Measurements from ENCODE around the gene ADI1. TPM values are rescaled to one million over a fixed set of nuclear protein-coding genes. Genes with fewer than 3 reads are reported as not detected.
A peak's percentile ranks its signal among the peaks of the same experiment; 100 is the strongest.

The ADI1 gene
- total RNA-seq, 8 experiments from 2014 or later: 7.4 to 170 (median 17.1) TPM

DNA sequence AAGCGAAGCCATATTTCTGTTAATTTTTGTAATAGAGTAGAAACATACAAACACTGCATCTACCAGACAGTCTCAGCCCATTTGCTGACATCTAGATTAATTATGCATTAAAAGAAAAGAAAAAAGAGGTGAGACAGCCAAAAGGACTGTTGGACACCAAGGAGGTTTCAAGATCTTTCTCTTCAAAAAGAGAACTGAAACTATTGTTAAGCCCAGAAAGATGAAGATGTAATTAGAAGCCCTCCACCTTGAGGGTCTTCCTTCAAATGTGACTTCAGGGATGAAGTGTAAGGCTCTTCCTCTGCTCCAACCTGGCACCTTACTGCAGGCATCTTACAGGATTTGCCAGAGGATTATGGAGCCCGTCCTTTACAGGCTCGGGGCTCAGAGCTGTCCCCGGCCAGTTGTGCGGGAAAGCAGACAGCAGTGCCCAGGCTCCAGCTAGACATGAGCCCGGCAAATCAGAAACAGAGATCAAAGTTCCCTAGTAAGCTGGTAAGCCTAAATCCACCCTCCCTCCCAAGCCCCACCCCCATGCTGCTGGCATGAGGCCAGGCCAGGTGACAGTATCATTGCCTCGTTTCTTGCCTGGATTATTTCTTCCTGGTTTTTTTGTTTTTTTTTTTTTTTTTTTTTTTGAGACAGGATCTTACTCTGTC lies 38.9 kb downstream of the ADI1 start:
- in situ Hi-C loops (cut with MboI; ENCODE audit: low pct_unique_long_range_greater_than_20kb in 2 of 9, low sequenced_read_pairs in 9 of 9, unreplicated experiment in 9 of 9): no loop called here
- H3K4me1 ChIP-seq (replicated peaks in 1 of 2): peaks cover 8 to 12% of the 10 kb centered on the region in 2 donors
- H3K27ac ChIP-seq: no peak overlapping the region
- no peak for ATAC-seq (replicated peaks in 6 of 8)
- H3K4me3 ChIP-seq: no peak overlapping the region
- 58 to 100% (median 83%) methylated on average over 1 to 6 of the region's 7 CpGs; no CpG with 5 or more reads in 2 of the 10 experiments for WGBS, 10 experiments

DNA sequence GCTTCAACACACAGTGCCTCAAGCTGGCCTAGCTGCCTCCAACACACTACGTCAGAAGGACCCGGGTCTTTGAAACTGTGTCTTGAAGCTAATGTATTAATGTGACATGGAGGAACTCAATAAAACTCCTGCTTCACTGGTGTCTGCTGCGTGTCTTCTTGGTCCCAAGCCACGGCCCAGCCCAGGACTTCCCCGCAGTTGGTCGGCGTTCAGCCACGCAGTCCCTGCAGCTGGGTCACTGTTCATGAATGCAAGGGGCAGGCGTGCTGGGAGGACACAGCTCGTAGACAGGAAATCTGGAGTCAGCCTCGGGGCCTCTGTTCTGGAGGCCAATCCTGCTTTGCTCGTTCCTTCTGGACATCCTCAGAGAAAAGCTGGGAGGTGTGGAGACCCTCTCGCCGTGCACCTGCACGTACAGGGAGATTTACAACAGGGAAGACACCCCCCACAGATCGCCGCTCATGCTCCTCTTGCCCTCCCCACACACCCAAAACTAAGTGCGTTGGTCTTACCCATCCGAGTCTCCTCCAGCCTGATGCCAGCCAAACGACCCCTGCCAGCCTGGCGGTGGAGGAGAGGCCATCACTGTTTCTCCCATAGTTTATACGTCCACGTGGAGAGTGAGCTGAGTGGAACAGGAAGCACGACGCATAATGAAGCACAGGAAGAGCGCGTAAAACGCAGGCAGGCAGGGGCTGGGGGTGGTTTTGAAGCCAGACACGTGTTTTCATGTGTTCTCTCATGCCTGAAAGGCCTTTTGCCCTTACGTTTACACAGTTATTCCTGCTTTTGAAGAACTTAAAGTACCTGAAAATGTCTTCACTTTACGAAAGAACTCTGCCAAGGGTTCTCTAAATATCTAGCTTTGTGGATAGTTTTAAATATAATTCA lies 39.7 kb downstream of the ADI1 start:
- H3K4me1 ChIP-seq (replicated peaks in 1 of 2): peaks cover 9 to 12% of the 10 kb centered on the region in 2 donors
- in situ Hi-C loops (cut with MboI; ENCODE audit: low pct_unique_long_range_greater_than_20kb in 2 of 9, low sequenced_read_pairs in 9 of 9, unreplicated experiment in 9 of 9): no loop called here
- no peak for ATAC-seq (replicated peaks in 6 of 8)
- no peak overlapping the region for H3K4me3 ChIP-seq
- 59 to 100% (median 88%) methylated on average over 2 to 25 of the region's 31 CpGs for WGBS, 10 experiments
- no peak overlapping the region for H3K27ac ChIP-seq

DNA sequence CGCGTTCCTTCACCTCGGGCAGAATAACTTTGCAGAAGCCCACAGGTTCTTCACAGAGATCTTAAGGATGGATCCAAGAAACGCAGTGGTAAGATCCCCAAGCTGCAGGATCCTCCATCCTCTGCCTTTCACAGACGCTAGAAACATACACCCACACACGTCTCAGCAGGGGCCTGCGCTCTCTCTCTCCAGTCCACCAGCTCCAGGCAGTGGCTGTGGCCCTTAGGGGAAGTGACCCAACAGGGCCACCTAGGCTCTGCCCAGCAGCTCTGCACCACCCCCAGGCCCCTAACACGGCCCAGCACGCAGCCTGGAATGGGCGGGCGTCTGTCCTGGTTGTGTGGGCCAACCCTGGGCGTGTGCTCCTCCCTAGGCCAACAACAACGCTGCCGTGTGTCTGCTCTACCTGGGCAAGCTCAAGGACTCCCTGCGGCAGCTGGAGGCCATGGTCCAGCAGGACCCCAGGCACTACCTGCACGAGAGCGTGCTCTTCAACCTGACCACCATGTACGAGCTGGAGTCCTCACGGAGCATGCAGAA lies 40.4 kb downstream of the ADI1 start:
- H3K27ac ChIP-seq: no peak overlapping the region
- in situ Hi-C loops (cut with MboI; ENCODE audit: low pct_unique_long_range_greater_than_20kb in 2 of 9, low sequenced_read_pairs in 9 of 9, unreplicated experiment in 9 of 9): no loop called here
- H3K4me3 ChIP-seq: no peak overlapping the region
- no peak for ATAC-seq (replicated peaks in 6 of 8)
- H3K4me1 ChIP-seq (replicated peaks in 1 of 2): peaks cover 10 to 12% of the 10 kb centered on the region in 2 donors
- 74 to 100% (median 96%) methylated on average over 1 to 4 of the region's 19 CpGs; no CpG with 5 or more reads in 7 of the 10 experiments for WGBS, 10 experiments

DNA sequence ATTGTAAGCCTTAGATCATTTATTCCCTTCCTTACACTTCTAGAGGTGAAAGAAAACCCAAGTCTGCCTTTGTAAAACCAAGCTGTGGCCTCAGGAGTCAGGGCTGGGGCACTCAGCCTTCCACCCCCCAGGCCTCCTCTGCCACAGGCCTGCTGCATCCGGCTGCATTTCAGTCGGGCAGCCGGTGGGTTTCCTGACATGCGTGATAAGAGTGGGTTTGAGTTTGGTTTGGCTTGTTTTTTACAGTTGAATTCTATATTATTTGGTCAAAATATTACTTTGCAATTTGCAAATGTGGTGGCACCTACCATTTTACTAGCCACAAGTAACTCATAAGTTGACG lies 42.4 kb downstream of the ADI1 start:
- in situ Hi-C loops (cut with MboI; ENCODE audit: low pct_unique_long_range_greater_than_20kb in 2 of 9, low sequenced_read_pairs in 9 of 9, unreplicated experiment in 9 of 9): no loop called here
- ATAC-seq (replicated peaks in 6 of 8): peak in 3 of 8 experiments; percentile 3 to 64 (median 45)

DNA sequence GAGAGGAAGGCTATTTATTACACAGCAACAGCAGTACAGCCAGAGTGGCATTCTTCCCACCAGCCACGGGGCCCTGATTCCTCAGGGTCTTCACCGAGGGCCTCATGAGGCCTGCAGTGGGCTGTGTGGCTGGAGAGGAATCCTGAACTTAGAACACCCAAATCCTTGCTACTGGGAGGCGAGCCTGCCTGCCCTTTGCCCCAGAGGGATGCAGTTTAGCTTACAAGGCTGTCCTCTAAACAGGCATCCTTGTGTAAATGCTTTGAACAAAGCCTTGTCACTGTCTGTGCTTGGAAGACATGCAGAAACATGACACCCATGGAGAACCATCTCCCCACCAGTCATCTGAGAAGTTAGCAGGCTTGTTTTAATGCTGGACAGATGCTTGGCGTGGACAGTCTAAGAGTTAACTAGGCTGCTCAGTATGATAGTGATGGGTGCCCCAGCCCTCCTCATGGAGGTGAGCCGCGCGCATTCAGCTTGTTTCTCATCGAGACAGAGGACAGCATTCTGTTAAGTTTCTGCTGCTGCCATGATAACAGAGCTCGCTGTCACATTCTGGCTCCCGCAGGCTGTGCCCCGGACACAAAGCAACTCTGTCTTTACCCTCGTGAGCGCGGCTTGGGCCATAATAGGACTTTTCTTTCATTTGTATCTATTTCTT lies 42.9 kb downstream of the ADI1 start:
- in situ Hi-C loops (cut with MboI; ENCODE audit: low pct_unique_long_range_greater_than_20kb in 2 of 9, low sequenced_read_pairs in 9 of 9, unreplicated experiment in 9 of 9): no loop called here
- Histone ChIP-seq H3K4me1 (replicated peaks in 1 of 2) (peaks cover 21% of the 10 kb centered on the region in 2 donors), H3K4me3 (no peak overlapping the region), H3K27ac (peak overlapping the region; percentile 18 to 76)
- ATAC-seq (replicated peaks in 6 of 8): peak in 7 of 8 experiments; percentile 7 to 81 (median 61)
- WGBS, 10 experiments: 51 to 91% (median 55%) methylated on average over 4 to 11 of the region's 14 CpGs; no CpG with 5 or more reads in 3 of the 10 experiments

More for the DNA sequence above, 42.4 kb downstream of the ADI1 start:
- Histone ChIP-seq H3K4me1 (replicated peaks in 1 of 2) (peaks cover 21% of the 10 kb centered on the region in 2 donors), H3K4me3 (no peak overlapping the region), H3K27ac (peak overlapping the region; percentile 18 to 76)
- 47 to 100% (median 85%) methylated on average over 1 to 5 of the region's 5 CpGs; no CpG with 5 or more reads in 2 of the 10 experiments for WGBS, 10 experiments

DNA sequence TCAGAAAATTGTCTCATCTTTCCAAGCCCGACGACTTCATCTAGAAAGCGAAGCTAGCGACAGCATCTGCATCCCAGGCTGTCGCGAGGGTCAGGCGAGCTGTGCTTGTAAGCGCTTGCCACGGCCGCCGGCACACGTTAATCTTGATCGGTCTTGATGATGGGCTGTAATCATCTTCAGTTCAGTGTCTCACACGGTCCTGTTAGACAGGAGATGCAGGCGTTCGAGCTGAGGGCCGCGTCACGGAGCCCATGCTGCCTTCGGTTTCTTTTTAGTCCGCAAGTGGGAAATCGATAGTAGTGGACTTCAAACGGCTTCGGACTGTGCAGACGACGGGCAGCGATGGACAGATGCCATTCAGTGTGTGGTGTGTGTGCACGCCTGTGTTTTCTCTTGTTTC lies 43.6 kb downstream of the ADI1 start:
- H3K4me1 ChIP-seq (replicated peaks in 1 of 2): peaks cover 21% of the 10 kb centered on the region in 2 donors
- peak in 2 of 8 experiments; percentile 13 to 14 for ATAC-seq (replicated peaks in 6 of 8)
- no peak overlapping the region for H3K4me3 ChIP-seq
- 88 to 100% (median 90%) methylated on average over 2 to 15 of the region's 28 CpGs; no CpG with 5 or more reads in 3 of the 10 experiments for whole genome bisulfite sequencing, 10 experiments
- in situ Hi-C loops (cut with MboI; ENCODE audit: low pct_unique_long_range_greater_than_20kb in 2 of 9, low sequenced_read_pairs in 9 of 9, unreplicated experiment in 9 of 9): no loop called here
- peak overlapping the region; percentile 18 to 19 for H3K27ac ChIP-seq

DNA sequence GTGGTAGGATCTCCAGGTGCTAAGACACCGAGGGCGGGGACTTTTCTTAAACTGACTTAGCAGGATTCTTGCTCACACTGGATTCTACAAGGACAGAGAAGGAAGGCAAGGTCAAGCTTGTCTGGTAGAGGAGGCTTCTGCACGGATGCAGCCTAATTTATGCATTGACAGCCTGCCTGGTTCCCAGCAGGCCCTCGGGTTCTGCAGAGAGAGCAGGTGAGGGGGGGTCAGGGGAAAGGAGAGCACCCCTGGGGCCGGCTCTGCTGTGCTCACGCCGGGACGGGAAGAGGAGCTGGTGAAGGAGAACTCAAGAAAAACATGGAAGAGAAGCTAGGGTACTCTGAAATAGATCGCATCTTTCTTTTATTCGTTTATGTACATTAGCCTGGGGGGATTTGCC lies 46.4 kb downstream of the ADI1 start:
- Histone ChIP-seq H3K4me3 (no peak overlapping the region), H3K4me1 (replicated peaks in 1 of 2) (peaks cover 21% of the 10 kb centered on the region in 2 donors), H3K27ac (peak overlapping the region; percentile 34 to 58)
- ATAC-seq (replicated peaks in 6 of 8): peak in 4 of 8 experiments; percentile 60 to 96 (median 94)
- WGBS, 10 experiments: 40 to 94% (median 69%) methylated on average over 2 to 7 of the region's 10 CpGs; no CpG with 5 or more reads in 6 of the 10 experiments
- in situ Hi-C loops (cut with MboI; ENCODE audit: low pct_unique_long_range_greater_than_20kb in 2 of 9, low sequenced_read_pairs in 9 of 9, unreplicated experiment in 9 of 9): no loop called here

DNA sequence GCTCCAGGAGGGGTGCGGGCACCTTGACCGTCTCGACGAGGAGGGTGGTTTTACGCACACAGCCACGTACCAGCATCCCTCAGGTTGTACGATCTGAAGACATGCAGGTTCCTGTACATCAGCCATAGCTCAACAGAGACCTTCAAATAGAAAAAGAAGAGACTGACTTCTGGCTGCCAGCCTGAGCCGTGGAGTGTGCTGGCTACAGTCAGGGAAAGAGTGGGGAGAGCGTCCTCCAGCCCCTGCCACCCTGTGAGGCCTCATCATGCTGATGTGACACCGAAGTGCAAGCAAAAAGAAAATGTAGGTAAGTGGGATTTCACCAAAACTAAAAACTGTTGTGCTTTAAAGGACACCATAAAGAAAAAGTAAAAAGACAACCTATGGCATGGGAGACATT lies 47.0 kb downstream of the ADI1 start:
- WGBS, 10 experiments: 71 to 100% (median 91%) methylated on average over 1 to 8 of the region's 10 CpGs; no CpG with 5 or more reads in 3 of the 10 experiments
- in situ Hi-C loops (cut with MboI; ENCODE audit: low pct_unique_long_range_greater_than_20kb in 2 of 9, low sequenced_read_pairs in 9 of 9, unreplicated experiment in 9 of 9): no loop called here
- no peak overlapping the region for H3K4me3 ChIP-seq
- H3K27ac ChIP-seq: peak overlapping the region; percentile 17 to 58
- ATAC-seq (replicated peaks in 6 of 8): no peak
- peaks cover 21% of the 10 kb centered on the region in 2 donors for H3K4me1 ChIP-seq (replicated peaks in 1 of 2)

DNA sequence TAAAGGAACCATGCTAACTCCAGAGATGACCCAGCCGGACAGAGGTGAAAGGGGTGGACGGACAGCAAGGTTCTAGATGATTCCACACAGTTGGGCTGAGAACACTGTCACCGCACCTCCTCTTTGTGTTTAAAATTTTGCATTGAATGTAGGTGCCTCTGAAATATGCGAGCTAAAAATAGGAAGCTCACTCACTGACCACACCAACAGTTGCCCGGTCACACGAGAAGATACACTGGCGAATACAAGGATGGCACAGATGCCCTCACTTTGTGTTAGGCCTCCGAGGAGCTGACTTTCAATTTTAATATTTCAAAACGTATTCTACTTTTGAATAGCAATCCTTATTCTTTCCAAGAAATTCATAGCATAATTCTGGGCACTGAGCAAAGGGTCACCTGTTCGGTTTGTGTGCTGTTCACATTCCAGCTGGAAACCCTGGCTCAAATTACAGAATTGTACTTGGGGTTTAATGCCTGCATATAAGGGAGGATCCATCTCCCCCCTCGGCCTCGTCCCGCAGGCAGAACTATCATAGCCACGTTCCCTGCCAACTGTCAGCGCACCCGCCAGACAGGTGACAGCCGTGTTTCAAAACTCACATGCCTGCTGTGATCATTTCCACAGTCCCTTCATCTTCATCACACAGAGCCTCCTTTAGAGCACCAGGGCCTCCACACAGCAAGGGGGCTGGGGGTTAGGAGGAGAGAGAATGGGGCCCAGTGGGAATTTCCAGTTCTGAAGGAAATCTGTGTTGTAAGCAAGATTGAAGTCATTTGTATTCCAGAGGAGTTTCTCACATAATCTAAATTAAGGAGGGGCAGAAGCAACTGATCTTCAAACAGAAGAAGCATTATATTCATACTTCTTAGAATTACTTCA lies 48.2 kb downstream of the ADI1 start:
- WGBS, 10 experiments: 50 to 97% (median 84%) methylated on average over 1 to 17 of the region's 17 CpGs; no CpG with 5 or more reads in 2 of the 10 experiments
- no peak overlapping the region for H3K4me3 ChIP-seq
- H3K27ac ChIP-seq: no peak overlapping the region
- peaks cover 11 to 15% of the 10 kb centered on the region in 2 donors for H3K4me1 ChIP-seq (replicated peaks in 1 of 2)
- ATAC-seq (replicated peaks in 6 of 8): peak in 2 of 8 experiments; percentile 17 to 32
- in situ Hi-C loops (cut with MboI; ENCODE audit: low pct_unique_long_range_greater_than_20kb in 2 of 9, low sequenced_read_pairs in 9 of 9, unreplicated experiment in 9 of 9): no loop called here

DNA sequence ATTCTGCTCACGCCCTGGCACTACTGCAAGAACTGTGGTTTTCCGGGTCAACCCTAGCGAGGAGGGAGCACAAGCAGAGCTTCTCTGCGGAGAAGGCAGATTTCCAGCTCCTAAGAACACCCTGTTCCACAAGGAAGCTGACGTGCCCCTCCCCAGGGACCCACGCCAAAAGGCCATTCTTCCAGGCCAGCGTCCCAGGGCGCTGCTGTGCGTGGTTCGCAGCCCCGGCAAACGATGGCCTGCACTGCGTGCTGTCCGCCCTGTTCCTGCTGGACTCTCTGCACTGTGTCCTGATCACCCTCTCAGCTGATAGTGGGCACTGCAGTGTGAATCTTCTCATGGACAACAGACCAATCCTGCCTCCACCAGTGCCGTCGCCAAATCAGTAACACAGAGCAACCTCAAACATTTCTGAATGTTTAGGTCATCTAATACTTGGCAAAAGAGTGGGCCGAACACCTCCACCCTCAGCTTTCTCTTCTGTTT lies 49.1 kb downstream of the ADI1 start:
- ATAC-seq (replicated peaks in 6 of 8): peak in 4 of 8 experiments; percentile 7 to 63 (median 46)
- in situ Hi-C loops (cut with MboI; ENCODE audit: low pct_unique_long_range_greater_than_20kb in 2 of 9, low sequenced_read_pairs in 9 of 9, unreplicated experiment in 9 of 9): no loop called here
- Histone ChIP-seq H3K27ac (no peak overlapping the region), H3K4me1 (replicated peaks in 1 of 2) (peaks cover 9 to 13% of the 10 kb centered on the region in 2 donors), H3K4me3 (no peak overlapping the region)
- WGBS, 10 experiments: 71 to 100% (median 80%) methylated on average over 1 to 4 of the region's 17 CpGs; no CpG with 5 or more reads in 5 of the 10 experiments

DNA sequence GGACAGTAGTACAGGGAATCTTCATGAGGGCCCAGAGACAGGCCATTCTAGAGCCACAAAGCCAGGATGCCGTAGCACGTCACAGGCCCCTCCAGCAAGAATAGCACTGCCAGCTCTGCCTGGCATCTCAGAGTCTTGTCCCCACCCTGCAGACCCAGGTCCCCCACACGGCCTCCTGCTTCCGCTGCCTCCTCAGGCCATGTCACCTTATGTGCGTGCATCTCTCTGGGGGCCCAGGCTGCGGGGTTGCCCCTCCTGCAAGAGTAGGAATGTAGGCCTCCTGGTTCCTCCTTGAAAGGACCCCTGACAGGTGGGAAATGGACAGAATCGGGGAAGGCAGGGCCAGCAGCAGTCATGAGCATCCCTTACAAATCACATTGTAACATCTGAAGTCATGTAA lies 49.8 kb downstream of the ADI1 start:
- no peak for ATAC-seq (replicated peaks in 6 of 8)
- H3K4me1 ChIP-seq (replicated peaks in 1 of 2): peaks cover 9 to 11% of the 10 kb centered on the region in 2 donors
- in situ Hi-C loops (cut with MboI; ENCODE audit: low pct_unique_long_range_greater_than_20kb in 2 of 9, low sequenced_read_pairs in 9 of 9, unreplicated experiment in 9 of 9): no loop called here
- WGBS, 10 experiments: 95 to 100% (median 100%) methylated on average over 1 to 4 of the region's 7 CpGs; no CpG with 5 or more reads in 5 of the 10 experiments
- H3K4me3 ChIP-seq: no peak overlapping the region
- H3K27ac ChIP-seq: no peak overlapping the region

All from motor neuron (in vitro differentiated cells).